ENCODE results near the gene SLC15A2.

The SLC15A2 gene

DNA sequence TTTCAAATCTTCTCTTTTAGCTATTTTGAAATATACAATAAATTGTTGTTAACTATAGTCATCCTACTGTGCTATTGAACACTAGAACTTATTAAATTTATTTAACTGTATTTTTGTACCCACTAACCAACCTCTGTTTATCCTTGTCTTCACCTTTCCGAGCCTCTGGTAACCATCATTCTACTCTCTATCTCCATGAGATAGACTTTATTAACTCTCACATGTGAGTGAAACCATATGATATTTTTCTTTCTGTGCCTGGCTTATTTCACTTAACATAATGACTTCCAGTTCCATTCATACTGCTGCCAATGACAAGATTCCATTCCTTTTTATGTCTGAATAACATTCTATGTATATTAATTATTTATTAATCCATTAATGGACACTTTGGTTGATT is 15.8 kb upstream of the SLC15A2 start:
- H3K9me3 ChIP-seq (ENCODE audit: control insufficient read depth, insufficient read depth, low read length), result no peaks in the 10 kb centered on the region
- no peaks in the 10 kb centered on the region for H3K36me3 ChIP-seq (ENCODE audit: control insufficient read depth, insufficient read depth, low read length)
- DNase-seq (ENCODE audit: low read depth, low spot score), result no peak
- H3K4me1 ChIP-seq (ENCODE audit: control insufficient read depth, insufficient read depth, low read length), result no peaks in the 10 kb centered on the region
- H3K27ac ChIP-seq (ENCODE audit: low read length), result no peak overlapping the region
- H3K27me3 ChIP-seq (ENCODE audit: control insufficient read depth, insufficient read depth, low read length), result no peaks in the 10 kb centered on the region
- H3K4me3 ChIP-seq (ENCODE audit: low read length), result no peak overlapping the region
- WGBS (ENCODE audit: insufficient coverage, insufficient read length), result no CpG with 5 or more reads among the region's 1 CpG

DNA sequence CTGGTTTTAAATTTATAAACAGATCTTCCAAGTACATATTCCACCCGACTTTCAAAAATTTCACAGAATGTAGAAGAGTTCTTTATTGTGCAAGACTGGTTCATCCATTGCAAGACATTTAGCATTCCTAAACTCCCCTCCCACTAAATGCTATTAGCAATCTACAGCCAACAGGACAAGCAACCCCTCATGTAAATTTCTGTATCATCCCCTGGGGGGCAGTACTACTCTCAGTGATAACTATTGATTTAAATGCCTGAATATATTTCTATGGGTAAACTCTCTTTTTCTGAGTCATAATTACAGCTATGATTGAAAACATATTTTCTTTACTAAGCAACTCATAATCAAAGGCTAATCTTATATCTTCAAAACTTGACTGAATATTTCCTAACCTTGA is 10.7 kb upstream of the SLC15A2 start:
- no peaks in the 10 kb centered on the region for H3K36me3 ChIP-seq (ENCODE audit: control insufficient read depth, insufficient read depth, low read length)

DNA sequence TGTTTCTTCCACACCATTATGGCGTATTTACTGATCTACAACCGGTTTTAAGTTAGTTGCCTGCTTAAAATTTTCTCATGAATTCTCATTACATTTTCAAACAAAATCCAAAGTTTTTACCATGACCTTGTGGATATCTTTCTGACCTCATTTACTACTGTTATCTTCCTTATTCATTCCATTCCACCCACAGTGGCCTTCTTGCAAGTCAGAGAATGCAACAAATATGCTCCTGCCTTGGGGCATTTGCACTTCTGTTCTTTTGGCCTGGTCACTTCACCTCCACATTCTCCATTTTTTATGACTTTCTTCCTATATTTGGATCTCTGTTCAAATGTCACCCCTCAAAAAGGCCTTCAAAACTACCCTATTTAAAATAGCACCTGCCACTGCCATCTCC is 8.8 kb upstream of the SLC15A2 start:
- no peaks in the 10 kb centered on the region for H3K9me3 ChIP-seq (ENCODE audit: control insufficient read depth, insufficient read depth, low read length)
- no peaks in the 10 kb centered on the region; the same call in 1 of the 2 replicates for H3K4me1 ChIP-seq (ENCODE audit: control insufficient read depth, insufficient read depth, low read length)
- H3K36me3 ChIP-seq (ENCODE audit: control insufficient read depth, insufficient read depth, low read length), result no peaks in the 10 kb centered on the region
- DNase-seq (ENCODE audit: low read depth, low spot score), result no peak
- no peak overlapping the region for H3K4me3 ChIP-seq (ENCODE audit: low read length)
- no peak overlapping the region for H3K27ac ChIP-seq (ENCODE audit: low read length)
- H3K27me3 ChIP-seq (ENCODE audit: control insufficient read depth, insufficient read depth, low read length), result no peaks in the 10 kb centered on the region
- no CpG with 5 or more reads among the region's 2 CpGs for WGBS (ENCODE audit: insufficient coverage, insufficient read length)

More for the DNA sequence above, 10.7 kb upstream of the SLC15A2 start:
- no CpG with 5 or more reads among the region's 1 CpG for WGBS (ENCODE audit: insufficient coverage, insufficient read length)
- no peaks in the 10 kb centered on the region for H3K27me3 ChIP-seq (ENCODE audit: control insufficient read depth, insufficient read depth, low read length)
- no peaks in the 10 kb centered on the region for H3K9me3 ChIP-seq (ENCODE audit: control insufficient read depth, insufficient read depth, low read length)
- H3K4me1 ChIP-seq (ENCODE audit: control insufficient read depth, insufficient read depth, low read length), result no peaks in the 10 kb centered on the region; the same call in 1 of the 2 replicates
- no peak for DNase-seq (ENCODE audit: low read depth, low spot score)
- no peak overlapping the region for H3K4me3 ChIP-seq (ENCODE audit: low read length)
- no peak overlapping the region for H3K27ac ChIP-seq (ENCODE audit: low read length)

DNA sequence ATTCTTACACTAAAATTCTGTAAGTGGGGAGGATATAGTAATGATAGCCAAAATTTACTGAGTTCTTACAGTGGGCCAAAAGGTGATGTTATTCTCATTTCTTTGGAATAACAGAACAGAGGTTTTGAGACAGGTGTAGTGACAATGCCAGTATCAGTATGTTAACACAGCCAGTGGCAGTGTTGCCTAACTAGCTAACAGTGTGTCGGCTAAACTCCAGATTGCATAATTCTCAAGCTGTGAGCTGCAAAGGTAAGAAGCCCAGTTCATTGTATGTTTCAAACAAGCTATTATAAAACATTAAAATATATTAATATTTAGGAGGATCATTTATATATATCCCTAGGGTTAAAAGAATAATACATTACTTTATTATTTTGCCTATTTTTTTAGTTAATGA is 920 bp downstream of the SLC15A2 start:
- no CpG with 5 or more reads among the region's 1 CpG for WGBS (ENCODE audit: insufficient coverage, insufficient read length)
- no peaks in the 10 kb centered on the region for H3K36me3 ChIP-seq (ENCODE audit: control insufficient read depth, insufficient read depth, low read length)
- no peak overlapping the region for H3K27ac ChIP-seq (ENCODE audit: low read length)
- no peak overlapping the region for H3K4me3 ChIP-seq (ENCODE audit: low read length)
- H3K4me1 ChIP-seq (ENCODE audit: control insufficient read depth, insufficient read depth, low read length), result no peaks in the 10 kb centered on the region
- no peak for DNase-seq (ENCODE audit: low read depth, low spot score)
- no peaks in the 10 kb centered on the region for H3K27me3 ChIP-seq (ENCODE audit: control insufficient read depth, insufficient read depth, low read length)
- no peaks in the 10 kb centered on the region for H3K9me3 ChIP-seq (ENCODE audit: control insufficient read depth, insufficient read depth, low read length)

DNA sequence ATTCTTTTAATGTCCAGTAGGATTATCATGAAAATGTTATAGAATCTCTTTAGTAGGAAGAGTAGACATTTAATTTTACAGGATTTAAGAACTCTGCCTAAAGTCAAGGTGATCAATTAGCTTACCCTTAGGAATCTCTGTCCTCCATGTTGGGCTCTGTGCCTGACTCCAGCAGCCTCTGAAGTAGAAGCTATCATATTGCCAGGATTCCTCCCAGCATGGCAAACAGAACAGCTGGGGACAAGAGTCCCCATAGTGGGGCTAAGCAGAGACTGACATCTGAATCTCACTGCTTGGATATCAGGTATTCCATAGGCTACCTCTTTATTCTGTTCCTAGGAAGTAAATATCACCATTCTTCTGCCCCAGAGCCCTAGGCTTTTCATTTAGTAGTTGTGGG is 1.5 kb downstream of the SLC15A2 start:
- Histone ChIP-seq H3K4me3 (ENCODE audit: low read length) (no peak overlapping the region), H3K27ac (ENCODE audit: low read length) (no peak overlapping the region), H3K4me1 (ENCODE audit: control insufficient read depth, insufficient read depth, low read length) (no peaks in the 10 kb centered on the region), H3K9me3 (ENCODE audit: control insufficient read depth, insufficient read depth, low read length) (no peaks in the 10 kb centered on the region), H3K36me3 (ENCODE audit: control insufficient read depth, insufficient read depth, low read length) (no peaks in the 10 kb centered on the region), H3K27me3 (ENCODE audit: control insufficient read depth, insufficient read depth, low read length) (no peaks in the 10 kb centered on the region)
- DNase-seq (ENCODE audit: low read depth, low spot score), result no peak

DNA sequence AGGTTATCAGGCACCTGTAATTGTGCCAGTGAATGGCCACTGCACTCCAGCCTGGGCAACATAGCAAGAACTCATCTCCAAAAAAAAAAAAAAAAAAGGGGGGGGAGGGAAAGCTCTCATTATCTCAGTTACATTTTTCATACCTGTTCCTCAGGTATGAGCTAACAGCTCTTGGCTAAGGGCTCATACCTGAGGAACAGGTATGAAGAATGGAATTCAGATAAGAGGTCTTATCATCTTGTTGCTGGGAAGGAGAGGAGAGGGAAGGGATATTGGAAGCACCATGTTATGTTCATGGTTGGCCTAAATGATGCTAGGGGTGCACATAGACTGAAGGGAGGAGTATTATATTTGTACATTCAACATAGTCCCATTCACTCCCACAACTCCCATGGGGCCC is 2.6 kb downstream of the SLC15A2 start:
- DNase-seq (ENCODE audit: low read depth, low spot score), result no peak
- H3K27ac ChIP-seq (ENCODE audit: low read length), result no peak overlapping the region
- H3K36me3 ChIP-seq (ENCODE audit: control insufficient read depth, insufficient read depth, low read length), result no peaks in the 10 kb centered on the region
- no peaks in the 10 kb centered on the region for H3K4me1 ChIP-seq (ENCODE audit: control insufficient read depth, insufficient read depth, low read length)
- H3K27me3 ChIP-seq (ENCODE audit: control insufficient read depth, insufficient read depth, low read length), result no peaks in the 10 kb centered on the region
- no peaks in the 10 kb centered on the region for H3K9me3 ChIP-seq (ENCODE audit: control insufficient read depth, insufficient read depth, low read length)
- no peak overlapping the region for H3K4me3 ChIP-seq (ENCODE audit: low read length)

DNA sequence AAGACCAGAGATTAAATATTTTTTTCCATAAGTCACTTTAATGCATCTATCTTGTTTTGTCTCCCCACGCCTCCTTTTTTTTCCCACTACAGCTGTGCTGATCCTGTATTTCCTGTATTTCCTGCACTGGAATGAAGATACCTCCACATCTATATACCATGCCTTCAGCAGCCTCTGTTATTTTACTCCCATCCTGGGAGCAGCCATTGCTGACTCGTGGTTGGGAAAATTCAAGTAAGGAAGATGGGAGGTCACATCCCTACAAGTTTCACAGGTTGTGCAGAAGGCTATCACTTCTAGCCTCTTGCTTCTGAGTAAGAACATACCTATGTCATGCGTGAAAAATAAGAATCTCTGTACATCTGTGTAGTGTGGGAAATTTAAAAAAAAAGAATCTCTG is 3.1 kb downstream of the SLC15A2 start:
- H3K27me3 ChIP-seq (ENCODE audit: control insufficient read depth, insufficient read depth, low read length), result no peaks in the 10 kb centered on the region
- no peaks in the 10 kb centered on the region for H3K36me3 ChIP-seq (ENCODE audit: control insufficient read depth, insufficient read depth, low read length)
- WGBS (ENCODE audit: insufficient coverage, insufficient read length), result no CpG with 5 or more reads among the region's 3 CpGs
- no peaks in the 10 kb centered on the region for H3K9me3 ChIP-seq (ENCODE audit: control insufficient read depth, insufficient read depth, low read length)
- H3K4me3 ChIP-seq (ENCODE audit: low read length), result no peak overlapping the region
- no peak for DNase-seq (ENCODE audit: low read depth, low spot score)
- no peak overlapping the region for H3K27ac ChIP-seq (ENCODE audit: low read length)
- no peaks in the 10 kb centered on the region for H3K4me1 ChIP-seq (ENCODE audit: control insufficient read depth, insufficient read depth, low read length)

DNA sequence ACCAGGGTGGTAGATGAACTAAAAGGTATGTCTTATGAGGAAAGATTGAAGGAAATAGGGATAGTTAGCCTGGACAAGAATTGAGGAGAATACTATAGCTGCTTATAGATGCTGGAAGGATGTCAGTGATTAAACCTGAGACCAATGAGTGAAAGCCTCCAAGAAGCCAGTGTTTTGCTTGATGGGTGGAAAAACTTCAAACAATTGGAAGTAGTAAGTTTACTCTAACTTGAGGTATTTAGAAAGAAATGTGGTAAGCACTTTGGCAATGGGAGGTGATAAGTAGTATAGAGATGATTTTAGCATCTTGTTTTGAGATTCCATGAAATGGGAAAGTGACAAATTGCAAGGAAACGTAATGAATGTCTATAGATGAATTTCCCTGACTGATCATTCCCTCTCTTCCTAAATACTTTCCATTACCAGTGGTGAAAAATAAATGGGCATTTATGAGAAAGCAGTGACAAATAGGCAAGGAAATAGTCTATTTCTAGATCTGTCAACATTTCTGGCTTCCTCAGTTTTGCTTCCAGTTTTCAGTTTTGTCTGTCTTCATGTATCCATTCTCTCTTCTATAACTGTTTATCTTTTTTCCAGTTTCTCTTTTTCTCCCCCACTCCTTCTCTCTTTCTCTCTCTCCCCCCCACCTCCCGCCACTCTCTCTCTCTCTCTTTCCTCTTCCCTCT is 19.2 kb downstream of the SLC15A2 start:
- Histone ChIP-seq H3K9me3 (ENCODE audit: control insufficient read depth, insufficient read depth, low read length) (no peaks in the 10 kb centered on the region), H3K36me3 (ENCODE audit: control insufficient read depth, insufficient read depth, low read length) (no peaks in the 10 kb centered on the region), H3K27ac (ENCODE audit: low read length) (no peak overlapping the region), H3K4me3 (ENCODE audit: low read length) (no peak overlapping the region), H3K4me1 (ENCODE audit: control insufficient read depth, insufficient read depth, low read length) (no peaks in the 10 kb centered on the region), H3K27me3 (ENCODE audit: control insufficient read depth, insufficient read depth, low read length) (no peaks in the 10 kb centered on the region)
- WGBS (ENCODE audit: insufficient coverage, insufficient read length), result no CpG with 5 or more reads among the region's 2 CpGs
- no peak for DNase-seq (ENCODE audit: low read depth, low spot score)

DNA sequence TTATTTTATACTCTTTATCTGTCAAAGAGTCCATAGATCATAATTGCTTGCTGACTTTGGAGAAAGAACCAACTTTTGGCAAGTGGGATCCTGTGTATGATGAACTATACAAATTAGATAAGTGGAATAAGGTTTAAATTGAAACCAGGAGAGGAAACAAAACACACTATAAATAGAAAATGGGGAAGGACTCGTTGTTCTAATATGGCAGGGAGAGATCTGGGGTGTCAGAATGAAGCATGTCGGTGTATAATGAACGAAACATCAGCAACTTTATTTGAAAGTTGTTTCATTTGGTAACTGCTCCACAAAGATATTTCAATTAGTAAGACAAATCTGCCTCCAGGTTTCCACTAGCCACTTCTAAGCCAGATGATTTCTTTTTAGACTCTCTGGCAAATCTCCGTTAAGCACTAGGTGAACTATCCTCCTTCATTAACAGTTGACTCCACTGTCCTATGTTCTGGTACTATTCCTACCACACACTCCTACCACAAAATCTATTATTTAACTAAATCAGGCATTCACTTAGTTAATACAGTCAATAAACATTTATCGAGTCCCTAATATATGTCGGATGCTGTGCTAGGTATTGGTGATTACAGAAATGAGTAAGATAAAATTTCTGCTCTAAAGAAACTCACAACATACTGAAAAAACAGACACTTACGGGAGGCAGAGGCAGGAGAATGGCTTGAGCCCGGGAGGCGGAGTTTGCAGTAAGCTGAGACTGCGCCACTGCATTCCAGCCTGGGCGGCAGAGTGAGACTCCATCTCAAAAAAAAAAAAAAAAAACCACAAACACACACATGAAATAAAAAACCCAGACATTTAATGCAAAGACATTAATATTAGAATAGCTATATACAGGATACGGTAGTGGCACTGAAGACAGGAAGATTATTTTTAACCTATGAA is 20.1 kb downstream of the SLC15A2 start:
- 100% methylated on average over 1 of the region's 12 CpGs for WGBS (ENCODE audit: insufficient coverage, insufficient read length)
- Histone ChIP-seq H3K4me1 (ENCODE audit: control insufficient read depth, insufficient read depth, low read length) (no peaks in the 10 kb centered on the region), H3K36me3 (ENCODE audit: control insufficient read depth, insufficient read depth, low read length) (no peaks in the 10 kb centered on the region), H3K9me3 (ENCODE audit: control insufficient read depth, insufficient read depth, low read length) (no peaks in the 10 kb centered on the region), H3K27ac (ENCODE audit: low read length) (no peak overlapping the region), H3K4me3 (ENCODE audit: low read length) (no peak overlapping the region), H3K27me3 (ENCODE audit: control insufficient read depth, insufficient read depth, low read length) (no peaks in the 10 kb centered on the region)
- DNase-seq (ENCODE audit: low read depth, low spot score), result no peak

DNA sequence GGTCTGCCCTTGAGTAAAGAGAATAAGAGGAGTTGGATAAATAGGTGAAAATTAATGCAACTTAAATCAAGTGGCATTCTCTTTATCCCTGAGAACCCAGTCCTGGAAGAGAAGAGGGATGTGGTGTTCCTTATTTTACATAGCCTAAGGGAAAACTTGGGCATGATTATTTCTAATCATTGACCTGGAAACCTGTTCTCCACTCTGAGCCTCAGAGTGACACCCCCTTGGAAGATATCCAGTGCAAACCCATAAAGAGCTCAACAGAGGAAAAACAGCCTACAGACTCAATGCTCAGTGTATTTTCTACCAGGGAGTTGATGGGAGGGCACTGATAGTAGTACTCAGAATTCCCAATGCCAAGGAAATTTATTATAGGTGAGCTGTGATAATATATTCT is 22.0 kb downstream of the SLC15A2 start:
- DNase-seq (ENCODE audit: low read depth, low spot score), result no peak
- H3K36me3 ChIP-seq (ENCODE audit: control insufficient read depth, insufficient read depth, low read length), result no peaks in the 10 kb centered on the region
- no peak overlapping the region for H3K27ac ChIP-seq (ENCODE audit: low read length)
- H3K27me3 ChIP-seq (ENCODE audit: control insufficient read depth, insufficient read depth, low read length), result no peaks in the 10 kb centered on the region
- no peaks in the 10 kb centered on the region for H3K9me3 ChIP-seq (ENCODE audit: control insufficient read depth, insufficient read depth, low read length)
- H3K4me1 ChIP-seq (ENCODE audit: control insufficient read depth, insufficient read depth, low read length), result no peaks in the 10 kb centered on the region
- H3K4me3 ChIP-seq (ENCODE audit: low read length), result no peak overlapping the region

Measured in iPS DF 6.9 (cell line).